Lower leg skin (tissue), 3 donors: ENCODE measurements around the gene SON.

ENCODE experiments used
- POLR2A ChIP-seq, 2 donors: fragments of 450-650 bp; IDR thresholded peaks; one replicate each; pipeline ENCODE4 v1.6.1; 2016 to 2017; ENCODE audit warnings: antibody characterized with exemption in 2 of 2, mild to moderate bottlenecking in 1 of 2, moderate library complexity in 1 of 2
- TF ChIP-seq, protein P1 (sequence below), 3 donors: fragments of 450-650 bp; IDR thresholded peaks; one replicate each; pipeline ENCODE4 v1.5.1; 2016; ENCODE audit warnings: antibody characterized with exemption in 3 of 3, mild to moderate bottlenecking in 3 of 3, moderate library complexity in 2 of 3

DNA sequence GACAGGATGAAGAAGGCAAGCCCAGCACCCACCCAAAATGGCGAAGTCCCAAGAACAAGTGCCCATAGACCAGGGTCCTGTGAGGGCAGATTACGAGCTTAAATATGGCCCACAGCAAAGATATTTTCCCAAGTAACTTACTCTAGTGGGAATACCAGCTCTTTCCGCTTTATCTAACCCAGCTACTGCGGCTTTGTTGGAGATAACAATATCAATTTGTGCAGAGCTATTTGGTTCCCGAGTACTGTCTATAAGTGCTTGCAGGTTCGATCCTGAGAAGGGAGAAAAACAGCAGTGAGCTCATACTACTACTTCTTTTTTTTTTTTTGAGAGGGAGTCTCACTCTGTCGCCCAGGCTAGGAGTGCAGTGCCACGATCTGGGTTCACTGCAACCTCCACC, 37.0 kb upstream of the SON start:
- no peak for TF ChIP-seq POLR2A (IDR thresholded peaks at IDR 0.05)
- TF ChIP-seq, protein P1, sequence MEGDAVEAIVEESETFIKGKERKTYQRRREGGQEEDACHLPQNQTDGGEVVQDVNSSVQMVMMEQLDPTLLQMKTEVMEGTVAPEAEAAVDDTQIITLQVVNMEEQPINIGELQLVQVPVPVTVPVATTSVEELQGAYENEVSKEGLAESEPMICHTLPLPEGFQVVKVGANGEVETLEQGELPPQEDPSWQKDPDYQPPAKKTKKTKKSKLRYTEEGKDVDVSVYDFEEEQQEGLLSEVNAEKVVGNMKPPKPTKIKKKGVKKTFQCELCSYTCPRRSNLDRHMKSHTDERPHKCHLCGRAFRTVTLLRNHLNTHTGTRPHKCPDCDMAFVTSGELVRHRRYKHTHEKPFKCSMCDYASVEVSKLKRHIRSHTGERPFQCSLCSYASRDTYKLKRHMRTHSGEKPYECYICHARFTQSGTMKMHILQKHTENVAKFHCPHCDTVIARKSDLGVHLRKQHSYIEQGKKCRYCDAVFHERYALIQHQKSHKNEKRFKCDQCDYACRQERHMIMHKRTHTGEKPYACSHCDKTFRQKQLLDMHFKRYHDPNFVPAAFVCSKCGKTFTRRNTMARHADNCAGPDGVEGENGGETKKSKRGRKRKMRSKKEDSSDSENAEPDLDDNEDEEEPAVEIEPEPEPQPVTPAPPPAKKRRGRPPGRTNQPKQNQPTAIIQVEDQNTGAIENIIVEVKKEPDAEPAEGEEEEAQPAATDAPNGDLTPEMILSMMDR (IDR thresholded peaks at IDR 0.05): no peak
